ENCODE measurements around the gene MYO5A. TPM values are rescaled to one million over a fixed set of nuclear protein-coding genes. Genes with fewer than 3 reads are reported as not detected.

MYO5A gene
- total and polyA plus RNA-seq, 10 of the 15 experiments (the other 5 are each of a cell fraction or from before 2014, with no cell fraction given), result 4.2 to 42.9 (median 31.1) TPM

DNA sequence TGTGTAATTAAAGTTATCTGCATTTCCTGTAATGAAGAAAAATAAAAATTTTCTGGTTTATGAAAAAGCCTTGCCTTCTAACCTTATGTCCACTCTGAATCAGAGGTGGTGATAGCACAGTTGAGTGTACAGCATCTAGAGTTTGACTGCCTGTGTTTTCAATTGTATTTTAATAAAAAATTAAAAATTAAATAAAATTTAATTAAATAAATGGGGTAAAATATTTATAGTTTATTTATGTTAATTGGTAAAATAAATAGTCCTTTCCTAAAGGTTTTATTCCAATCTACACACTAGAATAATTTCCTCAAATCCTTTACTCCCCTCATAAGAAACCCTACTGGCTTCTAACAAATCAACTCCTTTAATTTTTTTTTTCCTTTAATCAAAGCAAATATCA lies 121.3 kb downstream of the MYO5A start (continued):
- TF ChIP-seq, protein P1, sequence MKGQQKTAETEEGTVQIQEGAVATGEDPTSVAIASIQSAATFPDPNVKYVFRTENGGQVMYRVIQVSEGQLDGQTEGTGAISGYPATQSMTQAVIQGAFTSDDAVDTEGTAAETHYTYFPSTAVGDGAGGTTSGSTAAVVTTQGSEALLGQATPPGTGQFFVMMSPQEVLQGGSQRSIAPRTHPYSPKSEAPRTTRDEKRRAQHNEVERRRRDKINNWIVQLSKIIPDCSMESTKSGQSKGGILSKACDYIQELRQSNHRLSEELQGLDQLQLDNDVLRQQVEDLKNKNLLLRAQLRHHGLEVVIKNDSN (IDR thresholded peaks at IDR 0.05; ENCODE audit: borderline replicate concordance, extremely low read length, insufficient read depth, low read depth, low read length), result no peak
- TF ChIP-seq CREB1 (IDR thresholded peaks at IDR 0.05; ENCODE audit: low read depth) (no peak), TCF7 (IDR thresholded peaks at IDR 0.05; ENCODE audit: borderline replicate concordance) (no peak), SP1 (IDR thresholded peaks at IDR 0.05; ENCODE audit: low read depth, low read length) (no peak), MEF2B (IDR thresholded peaks at IDR 0.05; ENCODE audit: partially characterized antibody, poor library complexity, severe bottlenecking) (no peak), BCL11A (IDR thresholded peaks at IDR 0.05; ENCODE audit: low read depth, low read length) (no peak), NBN (IDR thresholded peaks at IDR 0.05) (no peak), JUND (IDR thresholded peaks at IDR 0.05; ENCODE audit: low read depth, low read length) (no peak), SUZ12 (IDR thresholded peaks at IDR 0.05; ENCODE audit: unreplicated experiment) (no peak), JUNB (IDR thresholded peaks at IDR 0.05) (no peak), NR2F1 (conservative IDR thresholded peaks at IDR 0.05) (no peak)
- TF ChIP-seq, protein P2, sequence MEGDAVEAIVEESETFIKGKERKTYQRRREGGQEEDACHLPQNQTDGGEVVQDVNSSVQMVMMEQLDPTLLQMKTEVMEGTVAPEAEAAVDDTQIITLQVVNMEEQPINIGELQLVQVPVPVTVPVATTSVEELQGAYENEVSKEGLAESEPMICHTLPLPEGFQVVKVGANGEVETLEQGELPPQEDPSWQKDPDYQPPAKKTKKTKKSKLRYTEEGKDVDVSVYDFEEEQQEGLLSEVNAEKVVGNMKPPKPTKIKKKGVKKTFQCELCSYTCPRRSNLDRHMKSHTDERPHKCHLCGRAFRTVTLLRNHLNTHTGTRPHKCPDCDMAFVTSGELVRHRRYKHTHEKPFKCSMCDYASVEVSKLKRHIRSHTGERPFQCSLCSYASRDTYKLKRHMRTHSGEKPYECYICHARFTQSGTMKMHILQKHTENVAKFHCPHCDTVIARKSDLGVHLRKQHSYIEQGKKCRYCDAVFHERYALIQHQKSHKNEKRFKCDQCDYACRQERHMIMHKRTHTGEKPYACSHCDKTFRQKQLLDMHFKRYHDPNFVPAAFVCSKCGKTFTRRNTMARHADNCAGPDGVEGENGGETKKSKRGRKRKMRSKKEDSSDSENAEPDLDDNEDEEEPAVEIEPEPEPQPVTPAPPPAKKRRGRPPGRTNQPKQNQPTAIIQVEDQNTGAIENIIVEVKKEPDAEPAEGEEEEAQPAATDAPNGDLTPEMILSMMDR (IDR thresholded peaks at IDR 0.05 in 2 of 3, conservative IDR thresholded peaks at IDR 0.05 in 1 of 3; ENCODE audit: control insufficient read depth in 2 of 3, extremely low read depth in 1 of 3, insufficient read depth in 1 of 3, low read depth in 3 of 3, low read length in 3 of 3), result no peak
